GM12865 (cell line): ENCODE results near the gene C1QTNF2.
"Not testable (repeated sequence)": the region's sequence is repeated elsewhere in the genome, so short reads cannot be mapped to it uniquely, and the experiment has no call there.

Source experiments
- DNase-seq: peaks from one replicate; pipeline ENCODE4 v3.0.0; 2010; ENCODE audit warnings: low read depth
- H3K4me3 ChIP-seq: 2 replicates; pipeline ENCODE4 v1.5.1; 2011; ENCODE audit warnings: mild to moderate bottlenecking, low read depth, low read length, control low read depth
- CTCF ChIP-seq: IDR thresholded peaks from 2 replicates; pipeline ENCODE4 v1.5.1; 2011; ENCODE audit warnings: low read length, control low read depth, low read depth, inconsistent platforms; ENCODE audit not compliant: insufficient read depth; ENCODE audit errors: missing control alignments

C1QTNF2 gene

GRCh38 chr5:160349249-160349934 is 21.0 kb downstream of the C1QTNF2 start:
- no peak overlapping the region for H3K4me3 ChIP-seq
- DNase-seq, result no peak
- TF ChIP-seq CTCF, result no peak

- TF ChIP-seq CTCF, result no peak
- no peak overlapping the region for H3K4me3 ChIP-seq
- DNase-seq, result no peak
These were observed 22.3 kb downstream of the C1QTNF2 start for GRCh38 chr5:160348080-160348479.

GRCh38 chr5:160347448-160347847 is 23.0 kb downstream of the C1QTNF2 start:
- no peak overlapping the region for H3K4me3 ChIP-seq
- TF ChIP-seq CTCF, result no peak
- DNase-seq, result no peak

DNA sequence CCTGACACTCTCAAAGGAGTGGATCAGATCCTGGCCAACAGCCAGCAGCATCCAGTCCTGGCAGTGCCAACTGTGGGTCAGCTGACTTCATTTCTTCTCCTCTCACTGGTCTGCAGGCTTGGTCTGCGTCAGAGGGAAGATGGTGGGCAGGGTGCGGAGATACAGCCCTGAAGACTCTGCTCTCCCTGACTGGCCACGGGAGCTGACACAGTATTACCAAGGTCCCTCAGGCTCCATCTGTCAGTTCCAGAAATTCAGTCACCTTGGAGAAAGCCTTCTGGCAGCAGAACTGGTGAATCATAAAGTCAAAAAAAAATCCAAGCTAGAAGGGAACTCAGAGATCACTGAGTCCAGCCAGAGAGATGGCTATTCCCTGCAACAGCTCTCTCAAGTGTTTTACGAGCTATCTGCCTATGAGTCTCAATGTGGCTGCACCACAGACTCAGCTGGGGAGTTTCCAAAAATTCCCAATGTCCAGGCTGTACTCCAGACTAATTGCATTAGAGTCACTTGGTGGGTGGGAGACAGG is 27.9 kb downstream of the C1QTNF2 start:
- H3K4me3 ChIP-seq, result no peak overlapping the region
- TF ChIP-seq CTCF, result no peak
- DNase-seq, result no peak

GRCh38 chr5:160341309-160341870 is 29.0 kb downstream of the C1QTNF2 start:
- H3K4me3 ChIP-seq, result no peak overlapping the region
- TF ChIP-seq CTCF, result no peak
- no peak for DNase-seq

- peak; percentile 21 for DNase-seq
- H3K4me3 ChIP-seq, result not testable (repeated sequence)
These were observed 29.9 kb downstream of the C1QTNF2 start for GRCh38 chr5:160340513-160340912.

DNA sequence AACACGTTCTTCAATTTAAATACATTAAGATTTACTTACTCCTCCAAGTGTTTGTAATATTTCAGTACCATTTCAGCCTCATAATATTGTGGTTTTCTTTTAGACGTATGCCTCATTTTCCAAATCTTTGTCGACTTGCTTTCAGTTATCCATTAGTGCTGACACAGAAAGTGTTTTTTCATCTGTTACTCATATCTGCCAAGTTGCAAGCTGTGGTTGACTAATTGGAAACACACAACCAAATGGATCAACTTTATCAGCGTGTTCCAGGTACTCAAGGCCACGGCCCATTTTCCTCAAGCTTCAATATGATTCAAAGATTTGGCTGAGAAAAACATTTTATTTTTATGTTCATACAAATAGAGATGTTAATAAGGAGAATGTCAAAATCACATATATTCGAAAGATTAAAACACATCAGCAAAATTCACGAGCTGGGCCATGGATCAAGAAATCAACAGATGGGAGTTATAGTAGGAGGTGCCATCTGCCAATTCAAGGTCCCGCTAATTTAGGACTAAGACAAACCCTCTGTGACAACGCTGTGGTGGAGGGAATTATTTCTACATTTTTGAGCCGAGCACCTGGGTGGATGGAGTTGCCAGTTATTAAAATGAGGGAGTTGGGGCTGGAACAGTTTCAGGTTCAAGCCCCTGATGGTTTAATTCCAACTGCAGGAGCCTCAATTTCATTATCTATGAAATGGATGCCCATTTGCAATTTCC is 30.9 kb downstream of the C1QTNF2 start:
- no peak for TF ChIP-seq CTCF
- DNase-seq, result no peak
- H3K4me3 ChIP-seq, result no peak overlapping the region

GRCh38 chr5:160334716-160335115 is 35.7 kb downstream of the C1QTNF2 start:
- H3K4me3 ChIP-seq, DNase-seq: not testable (repeated sequence)
